Activated T-helper 1 cell treated with anti-CD3 and anti-CD28 coated beads, Interleukin-12 subunit alpha, Interleukin-12 subunit beta, Interleukin-2, Interleukin-4 antibody, amounts not matched to agents 30 ng/mL and 10 ng/mL and 1 ng/mL, durations not matched to agents 14 hours and 24 hours and 36 hours (primary cell): ENCODE measurements around the gene HNRNPM. TPM values are rescaled to one million over a fixed set of nuclear protein-coding genes. Genes with fewer than 3 reads are reported as not detected.

Experiments
- DNase-seq: peaks from one replicate; pipeline ENCODE4 v3.0.0; 2021; ENCODE audit warnings: low spot score
- H3K27ac Mint-ChIP-seq: one replicate; pipeline ENCODE4 v1.8.0; 2021; ENCODE audit warnings: mild to moderate bottlenecking, mixed read lengths
- H3K27me3 Mint-ChIP-seq: one replicate; pipeline ENCODE4 v1.8.0; 2022; ENCODE audit warnings: mild to moderate bottlenecking, moderate library complexity, mixed read lengths; ENCODE audit not compliant: insufficient read depth
- H3K36me3 Mint-ChIP-seq: one replicate; pipeline ENCODE4 v1.8.0; 2021; ENCODE audit warnings: low read depth, mixed read lengths
- H3K4me1 Mint-ChIP-seq: one replicate; pipeline ENCODE4 v1.8.0; 2021; ENCODE audit warnings: low read depth, mixed read lengths
- H3K4me3 Mint-ChIP-seq: one replicate; pipeline ENCODE4 v1.8.0; 2021; ENCODE audit warnings: mild to moderate bottlenecking, moderate library complexity, mixed read lengths
- H3K9me3 Mint-ChIP-seq: one replicate; pipeline ENCODE4 v1.8.0; 2021; ENCODE audit warnings: mixed read lengths
- intact Hi-C: fragments of 100-400 bp; cut with micrococcal nuclease; formaldehyde crosslinking; loops from one replicate; pipeline ENCODE4 v1.15.1; 2024
- total RNA-seq: library from RNA; stranded (reverse); gene quantifications from 2 replicates; pipeline ENCODE4 v1.2.3, GENCODE V29; 2022

The HNRNPM gene
- total RNA-seq, 1 donor from 2014 or later = 323 TPM

DNA sequence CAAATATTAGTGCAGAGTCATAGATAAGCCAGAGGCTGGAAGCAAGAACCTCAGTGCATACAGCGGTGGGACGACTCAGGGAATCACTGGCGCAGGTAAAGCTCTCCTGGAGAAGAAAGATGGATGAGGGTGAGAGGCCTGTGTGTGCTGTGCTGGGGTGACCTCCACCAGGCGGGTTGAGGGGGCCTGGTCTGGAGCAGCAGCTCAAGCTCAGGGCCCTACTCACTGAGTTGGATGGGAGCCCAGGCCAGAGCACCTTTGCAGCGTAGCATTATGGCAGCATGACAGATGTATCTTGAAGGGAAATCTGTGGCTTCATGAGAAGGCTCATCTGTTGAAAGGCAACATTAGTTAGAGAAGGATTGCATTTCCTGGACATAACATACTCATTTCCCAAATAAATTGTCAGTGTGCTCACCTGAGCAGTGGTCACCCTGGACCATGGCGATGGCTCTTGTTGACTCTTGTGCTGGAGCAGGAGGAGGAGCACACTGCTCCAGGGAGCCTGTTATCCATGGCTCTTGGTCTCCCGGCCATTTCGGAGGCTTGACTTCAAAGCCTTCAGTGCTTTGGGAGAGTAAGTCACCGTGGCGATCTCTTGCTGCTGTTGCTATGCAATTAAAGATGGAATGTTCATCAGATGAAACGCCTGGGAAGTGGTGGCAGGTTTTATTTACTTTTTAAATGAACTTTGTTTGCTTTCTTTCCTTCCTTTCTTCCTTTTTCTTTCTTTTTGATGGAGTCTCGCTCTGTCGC, 25.0 kb downstream of the HNRNPM start:
- Mint-ChIP-seq H3K9me3 (no peaks in the 10 kb centered on the region), H3K27me3 (no peaks in the 10 kb centered on the region), H3K27ac (no peak overlapping the region), H3K4me3 (no peak overlapping the region), H3K4me1 (peaks cover 43% of the 10 kb centered on the region), H3K36me3 (peaks cover 77% of the 10 kb centered on the region)
- intact Hi-C loops = no loop called here
- no peak for DNase-seq

DNA sequence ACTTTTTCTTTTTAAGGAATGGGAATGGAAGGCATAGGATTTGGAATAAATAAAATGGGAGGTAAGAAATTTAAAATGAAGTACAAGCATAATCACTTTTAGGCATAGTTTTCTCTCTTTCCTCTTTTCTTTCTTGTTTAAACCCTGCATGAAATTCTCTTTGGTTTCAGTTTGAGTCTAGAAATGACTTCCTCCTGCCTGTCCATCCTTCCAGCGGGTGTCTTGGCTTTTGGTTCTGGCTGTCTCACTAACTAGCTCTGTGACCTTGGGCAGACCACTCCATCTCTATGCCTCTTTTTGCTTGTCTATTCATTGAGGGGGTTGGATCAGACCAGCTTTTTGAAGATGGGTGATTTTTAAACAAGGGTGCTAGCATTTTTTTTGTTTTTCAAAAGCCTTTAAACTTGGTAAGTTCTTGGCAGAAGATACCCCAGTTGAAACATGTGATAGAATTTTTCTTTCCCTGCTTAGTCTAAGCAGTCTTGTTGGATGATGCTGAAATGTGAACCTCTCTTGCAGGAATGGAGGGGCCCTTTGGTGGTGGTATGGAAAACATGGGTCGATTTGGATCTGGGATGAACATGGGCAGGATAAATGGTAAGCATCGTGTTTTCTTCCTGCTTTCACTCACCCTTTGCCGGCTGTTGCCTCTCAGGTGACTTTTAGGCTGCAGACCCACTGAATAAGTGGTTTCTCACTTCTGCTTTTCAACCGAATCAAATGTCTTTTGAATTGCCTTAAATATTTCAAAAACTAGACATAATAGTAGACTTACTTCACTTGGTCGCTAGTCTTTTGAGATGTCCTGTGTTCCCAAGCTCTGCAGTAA, 29.1 kb downstream of the HNRNPM start:
- Mint-ChIP-seq H3K27me3 (no peaks in the 10 kb centered on the region), H3K9me3 (no peaks in the 10 kb centered on the region), H3K4me3 (no peak overlapping the region), H3K36me3 (peaks cover 63% of the 10 kb centered on the region), H3K27ac (peak overlapping the region; percentile 67), H3K4me1 (peaks cover 43% of the 10 kb centered on the region)
- DNase-seq = no peak
- intact Hi-C loops = no loop called here

DNA sequence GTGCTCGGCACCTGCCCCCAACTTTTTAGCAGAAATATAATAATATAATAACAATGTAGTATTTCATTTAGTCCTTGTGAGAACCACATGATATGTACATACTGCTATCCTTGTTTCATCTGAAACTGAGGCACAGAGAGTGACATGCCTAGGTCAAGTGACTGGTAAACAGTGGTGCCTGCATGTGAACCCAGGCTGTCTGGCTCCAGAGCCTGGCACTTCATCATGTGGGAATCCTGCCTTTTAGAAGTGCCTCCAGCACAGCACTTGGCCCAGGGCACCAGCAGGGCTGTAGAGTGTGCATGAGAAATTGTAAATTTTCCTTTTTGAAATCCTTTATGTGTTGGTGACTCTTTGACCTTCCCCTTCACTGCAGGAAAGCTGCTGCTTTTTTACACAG, 30.2 kb downstream of the HNRNPM start:
- Mint-ChIP-seq H3K4me1 (peaks cover 36% of the 10 kb centered on the region), H3K4me3 (no peak overlapping the region)
- intact Hi-C loops = no loop called here

DNA sequence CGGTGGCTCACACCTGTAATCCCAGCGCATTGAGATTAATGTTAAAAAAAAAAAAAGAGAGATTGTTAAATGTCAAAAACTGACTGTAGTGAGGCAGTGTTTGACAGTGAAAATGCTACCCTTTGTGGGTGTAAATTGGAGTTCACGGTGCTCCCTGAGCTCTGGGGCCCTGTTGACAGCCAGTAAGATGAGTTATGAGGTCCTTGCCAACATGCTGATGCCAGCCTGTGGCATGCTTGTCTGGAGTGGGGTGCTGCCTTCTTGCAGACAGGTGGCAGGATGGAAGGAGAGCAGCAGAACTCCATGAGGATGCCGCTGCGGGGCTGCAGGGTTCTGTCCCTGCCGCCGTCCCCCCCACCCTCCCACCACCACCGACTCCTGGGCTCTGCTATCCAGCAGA, 31.7 kb downstream of the HNRNPM start:
- intact Hi-C loops = no loop called here
- DNase-seq = no peak
- no peaks in the 10 kb centered on the region for H3K9me3 Mint-ChIP-seq
- H3K4me1 Mint-ChIP-seq = peaks cover 41% of the 10 kb centered on the region
- peaks cover 42% of the 10 kb centered on the region for H3K36me3 Mint-ChIP-seq
- no peak overlapping the region for H3K27ac Mint-ChIP-seq
- no peak overlapping the region for H3K4me3 Mint-ChIP-seq
- H3K27me3 Mint-ChIP-seq = no peaks in the 10 kb centered on the region

More for the DNA sequence above, 30.2 kb downstream of the HNRNPM start:
- Mint-ChIP-seq H3K36me3 (peaks cover 53% of the 10 kb centered on the region), H3K27ac (no peak overlapping the region), H3K27me3 (no peaks in the 10 kb centered on the region), H3K9me3 (no peaks in the 10 kb centered on the region)
- DNase-seq = no peak

DNA sequence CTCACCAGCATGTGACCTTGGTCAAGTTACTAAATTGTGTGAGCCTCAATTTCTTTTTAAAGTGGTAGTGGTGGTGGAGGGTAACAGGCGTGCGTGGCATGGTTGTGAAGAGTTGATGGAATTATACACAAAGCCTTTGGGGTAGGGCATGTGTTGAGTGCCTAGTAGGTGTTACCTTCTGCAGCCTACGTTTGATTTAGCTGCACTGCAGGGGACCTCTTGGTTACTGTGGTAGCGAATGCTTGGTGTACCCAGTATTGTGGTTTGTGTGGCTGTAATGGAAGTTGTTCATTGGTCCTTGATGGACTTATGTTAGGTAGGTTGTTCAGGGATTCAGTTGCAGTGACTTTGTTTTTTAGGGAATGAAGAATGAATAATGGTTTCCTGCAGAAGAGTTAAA, 33.1 kb downstream of the HNRNPM start:
- H3K27ac Mint-ChIP-seq = peak overlapping the region; percentile 25
- no peak overlapping the region for H3K4me3 Mint-ChIP-seq
- no peak for DNase-seq
- no peaks in the 10 kb centered on the region for H3K9me3 Mint-ChIP-seq
- H3K27me3 Mint-ChIP-seq = no peaks in the 10 kb centered on the region
- H3K36me3 Mint-ChIP-seq = peaks cover 42% of the 10 kb centered on the region
- intact Hi-C loops = no loop called here
- peaks cover 42% of the 10 kb centered on the region for H3K4me1 Mint-ChIP-seq

DNA sequence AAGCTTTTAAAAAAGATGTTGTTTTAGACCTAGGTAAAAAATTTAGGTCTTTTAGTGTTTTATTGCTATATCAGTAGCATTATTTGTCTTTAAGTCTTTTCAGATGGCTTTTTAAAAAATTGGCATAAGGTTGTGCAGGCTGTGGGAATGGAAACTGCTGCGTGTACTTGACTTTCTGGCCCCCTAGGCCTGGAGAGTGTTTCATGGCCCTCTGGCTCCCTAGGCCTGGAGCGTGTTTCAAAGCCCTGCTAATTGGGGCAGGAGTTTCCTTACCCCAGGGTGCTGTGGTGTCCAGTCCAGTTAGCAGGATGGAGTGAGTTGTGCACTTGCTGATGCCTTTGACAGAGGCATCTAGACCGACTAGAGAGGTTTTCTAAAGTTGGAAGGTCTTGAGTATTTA, 33.8 kb downstream of the HNRNPM start:
- H3K9me3 Mint-ChIP-seq = no peaks in the 10 kb centered on the region
- DNase-seq = no peak
- intact Hi-C loops = no loop called here
- H3K36me3 Mint-ChIP-seq = peaks cover 41% of the 10 kb centered on the region
- H3K27me3 Mint-ChIP-seq = no peaks in the 10 kb centered on the region
- H3K27ac Mint-ChIP-seq = peak overlapping the region; percentile 43
- peaks cover 35% of the 10 kb centered on the region for H3K4me1 Mint-ChIP-seq
- no peak overlapping the region for H3K4me3 Mint-ChIP-seq

DNA sequence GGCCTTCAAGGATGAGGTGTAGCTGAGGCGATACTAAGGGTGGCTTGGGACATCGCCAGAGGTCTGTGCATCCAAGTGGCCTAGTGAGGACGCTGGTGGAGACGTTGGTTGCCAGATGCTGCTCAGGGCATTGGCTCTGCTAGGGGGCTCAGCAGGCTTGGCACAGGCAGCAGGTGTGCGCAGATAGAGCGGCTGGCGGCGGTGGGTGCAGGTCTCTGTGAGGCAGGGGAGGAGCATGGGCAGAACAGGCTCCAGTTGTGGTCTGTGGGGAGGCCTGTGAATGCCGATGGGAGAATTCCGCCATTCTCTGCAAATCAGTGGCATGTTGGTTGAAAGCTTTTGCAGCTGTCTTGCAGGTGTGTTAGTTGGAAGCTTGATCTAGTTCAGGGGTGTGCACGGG, 36.4 kb downstream of the HNRNPM start:
- Mint-ChIP-seq H3K27ac (peak overlapping the region; percentile 40), H3K36me3 (peaks cover 27% of the 10 kb centered on the region), H3K4me3 (no peak overlapping the region), H3K27me3 (no peaks in the 10 kb centered on the region), H3K9me3 (no peaks in the 10 kb centered on the region), H3K4me1 (peaks cover 28% of the 10 kb centered on the region)
- intact Hi-C loops = loop anchor here (10.0 kb wide), 1 partner anchor 216 kb away; no protein-coding TSS in a partner anchor
- no peak for DNase-seq

DNA sequence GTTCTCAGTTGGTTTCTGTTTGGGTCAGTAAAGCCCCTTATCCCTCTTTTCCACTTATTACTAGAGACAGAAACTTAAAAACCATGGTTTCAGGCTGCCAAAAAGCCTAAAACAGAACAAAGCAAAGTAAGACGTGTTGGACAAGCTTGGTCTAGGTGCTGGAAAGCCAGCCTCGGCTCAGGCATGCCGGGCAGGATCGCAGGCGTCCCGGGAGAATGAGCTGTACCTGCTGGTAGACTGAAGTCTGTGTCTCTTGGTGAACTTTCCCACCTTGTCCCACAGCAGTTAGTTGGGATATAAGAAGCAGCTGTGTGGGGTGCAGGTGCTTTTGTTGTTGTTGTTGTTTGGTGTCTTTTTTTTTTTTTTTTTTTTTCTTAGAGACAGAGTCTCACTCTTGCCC, 36.8 kb downstream of the HNRNPM start:
- Mint-ChIP-seq H3K27me3 (no peaks in the 10 kb centered on the region), H3K4me1 (peaks cover 32% of the 10 kb centered on the region), H3K4me3 (no peak overlapping the region), H3K9me3 (no peaks in the 10 kb centered on the region), H3K27ac (peak overlapping the region; percentile 40), H3K36me3 (peaks cover 28% of the 10 kb centered on the region)
- intact Hi-C loops = loop anchor here (10.0 kb wide), 1 partner anchor 217 kb away; no protein-coding TSS in a partner anchor
- DNase-seq = no peak

DNA sequence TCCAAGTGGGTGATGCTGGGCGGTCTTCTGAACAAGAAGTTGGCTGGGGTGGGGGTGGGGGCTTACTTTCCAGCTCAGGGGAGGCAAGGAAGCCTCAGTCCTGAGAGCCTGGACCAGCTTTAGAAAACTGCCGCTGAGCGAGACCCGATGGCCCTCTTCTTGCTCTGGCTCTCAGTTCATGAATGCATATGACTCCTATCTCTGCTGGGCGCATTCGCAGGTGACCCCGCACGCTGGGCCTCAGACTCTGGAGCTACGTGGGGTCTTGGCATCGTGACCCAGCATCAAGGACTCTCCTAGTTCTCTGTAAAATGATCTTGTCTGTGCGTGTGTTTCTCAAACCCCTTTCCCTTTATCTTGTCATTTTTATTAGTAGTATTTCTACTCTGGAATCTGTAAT, 37.9 kb downstream of the HNRNPM start:
- intact Hi-C loops = loop anchor here (10.0 kb wide), 1 partner anchor 218 kb away; no protein-coding TSS in a partner anchor
- Mint-ChIP-seq H3K4me1 (peaks cover 41% of the 10 kb centered on the region), H3K27ac (peak overlapping the region; percentile 14), H3K9me3 (no peaks in the 10 kb centered on the region), H3K4me3 (no peak overlapping the region), H3K27me3 (no peaks in the 10 kb centered on the region), H3K36me3 (peaks cover 29% of the 10 kb centered on the region)
- no peak for DNase-seq

DNA sequence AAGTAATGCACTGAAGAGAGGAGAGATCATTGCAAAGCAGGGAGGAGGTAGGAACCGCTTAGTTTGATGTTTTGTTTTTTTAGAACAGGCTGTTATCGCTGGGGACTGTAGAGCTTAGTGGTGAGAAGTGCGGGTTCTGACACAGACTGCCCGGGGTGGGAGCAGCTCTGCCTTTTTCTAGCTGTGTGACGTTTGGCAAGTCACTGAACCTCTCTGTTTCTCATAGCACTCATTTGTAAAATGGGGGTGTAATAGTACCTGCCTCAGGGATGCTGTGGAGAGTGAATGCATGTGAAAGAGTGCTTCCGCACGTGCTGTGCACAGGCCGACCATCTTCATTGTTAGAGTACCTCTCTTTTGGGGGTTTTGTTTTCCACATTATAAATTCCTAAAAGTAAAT, 38.4 kb downstream of the HNRNPM start:
- Mint-ChIP-seq H3K4me1 (peaks cover 40% of the 10 kb centered on the region), H3K4me3 (no peak overlapping the region), H3K36me3 (peaks cover 28% of the 10 kb centered on the region), H3K27me3 (no peaks in the 10 kb centered on the region), H3K9me3 (no peaks in the 10 kb centered on the region), H3K27ac (peak overlapping the region; percentile 14)
- no peak for DNase-seq
- intact Hi-C loops = loop anchor here (10.0 kb wide), 1 partner anchor 218 kb away; no protein-coding TSS in a partner anchor

DNA sequence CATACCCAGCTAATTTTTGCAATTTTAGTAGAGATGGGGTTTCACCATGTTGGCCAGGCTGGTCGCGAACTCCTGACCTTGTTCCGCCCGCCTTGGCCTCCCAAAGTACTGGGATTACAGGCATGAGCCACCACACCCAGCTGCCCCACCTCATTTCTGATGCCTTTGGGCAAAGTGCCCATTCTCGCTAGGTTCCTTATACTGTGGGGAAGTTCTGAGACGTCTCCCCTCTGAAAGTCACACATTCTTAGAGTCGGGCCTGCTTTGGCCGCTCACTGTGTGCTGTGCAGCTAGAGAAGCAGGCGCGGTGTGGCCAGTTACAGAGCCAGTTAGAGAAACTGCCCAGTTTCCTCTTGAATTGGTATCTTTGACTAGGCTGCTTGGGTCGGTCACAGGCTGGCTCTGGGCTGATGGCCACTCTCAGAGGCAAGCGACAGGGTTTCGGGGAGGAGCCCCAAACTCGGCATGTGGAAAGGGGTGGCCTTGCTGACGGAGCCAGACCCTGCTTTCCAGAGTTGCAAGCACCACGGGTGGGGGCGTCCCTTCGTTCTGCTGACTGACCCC, 39.6 kb downstream of the HNRNPM start:
- Mint-ChIP-seq H3K9me3 (no peaks in the 10 kb centered on the region), H3K27me3 (no peaks in the 10 kb centered on the region), H3K4me3 (no peak overlapping the region), H3K4me1 (peaks cover 33% of the 10 kb centered on the region), H3K36me3 (peaks cover 27% of the 10 kb centered on the region), H3K27ac (no peak overlapping the region)
- no peak for DNase-seq
- intact Hi-C loops = loop anchor here (10.0 kb wide), 1 partner anchor 220 kb away; no protein-coding TSS in a partner anchor

DNA sequence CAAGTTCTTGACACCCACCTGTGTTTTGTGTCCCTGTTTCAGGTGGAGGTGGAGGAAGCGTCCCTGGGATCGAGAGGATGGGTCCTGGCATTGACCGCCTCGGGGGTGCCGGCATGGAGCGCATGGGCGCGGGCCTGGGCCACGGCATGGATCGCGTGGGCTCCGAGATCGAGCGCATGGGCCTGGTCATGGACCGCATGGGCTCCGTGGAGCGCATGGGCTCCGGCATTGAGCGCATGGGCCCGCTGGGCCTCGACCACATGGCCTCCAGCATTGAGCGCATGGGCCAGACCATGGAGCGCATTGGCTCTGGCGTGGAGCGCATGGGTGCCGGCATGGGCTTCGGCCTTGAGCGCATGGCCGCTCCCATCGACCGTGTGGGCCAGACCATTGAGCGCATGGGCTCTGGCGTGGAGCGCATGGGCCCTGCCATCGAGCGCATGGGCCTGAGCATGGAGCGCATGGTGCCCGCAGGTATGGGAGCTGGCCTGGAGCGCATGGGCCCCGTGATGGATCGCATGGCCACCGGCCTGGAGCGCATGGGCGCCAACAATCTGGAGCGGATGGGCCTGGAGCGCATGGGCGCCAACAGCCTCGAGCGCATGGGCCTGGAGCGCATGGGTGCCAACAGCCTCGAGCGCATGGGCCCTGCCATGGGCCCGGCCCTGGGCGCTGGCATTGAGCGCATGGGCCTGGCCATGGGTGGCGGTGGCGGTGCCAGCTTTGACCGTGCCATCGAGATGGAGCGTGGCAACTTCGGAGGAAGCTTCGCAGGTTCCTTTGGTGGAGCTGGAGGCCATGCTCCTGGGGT, 41.0 kb downstream of the HNRNPM start:
- peaks cover 31% of the 10 kb centered on the region for H3K4me1 Mint-ChIP-seq
- no peaks in the 10 kb centered on the region for H3K27me3 Mint-ChIP-seq
- no peak overlapping the region for H3K27ac Mint-ChIP-seq
- peaks cover 27% of the 10 kb centered on the region for H3K36me3 Mint-ChIP-seq
- no peak for DNase-seq
- H3K4me3 Mint-ChIP-seq = no peak overlapping the region
- no peaks in the 10 kb centered on the region for H3K9me3 Mint-ChIP-seq
- intact Hi-C loops = loop anchor here (5.0 to 10.0 kb wide), 2 partner anchors 33 to 221 kb away; no protein-coding TSS in a partner anchor
